ELF-1 (cell line): Measurements from ENCODE around the gene DDX27.
"Not testable (repeated sequence)": the region's sequence is repeated elsewhere in the genome, so short reads cannot be mapped to it uniquely, and the experiment has no call there.

Source experiments
- DNase-seq: peaks from one replicate; pipeline ENCODE4 v3.0.0-alpha.2; 2016; ENCODE audit warnings: low read depth, low spot score

The DDX27 gene

GRCh38 chr20:49207076-49207475 is 12.1 kb upstream of the DDX27 start:
- peak; percentile 57 for DNase-seq

- DNase-seq, result no peak
Observed at GRCh38 chr20:49210101-49210756, 9.0 kb upstream of the DDX27 start.

- DNase-seq, result no peak
Observed at GRCh38 chr20:49210757-49211110, 8.5 kb upstream of the DDX27 start.

- DNase-seq, result no peak
Observed at GRCh38 chr20:49214571-49214970, 4.6 kb upstream of the DDX27 start.

GRCh38 chr20:49215232-49215631 is 4.0 kb upstream of the DDX27 start:
- DNase-seq, result no peak

- peak; percentile 95 for DNase-seq
Observed at GRCh38 chr20:49216991-49217578, 2.1 kb upstream of the DDX27 start.

- DNase-seq, result not testable (repeated sequence)
Observed at GRCh38 chr20:49218739-49219090, 501 bp upstream of the DDX27 start.

GRCh38 chr20:49219924-49220831 is 962 bp downstream of the DDX27 start:
- no peak for DNase-seq

GRCh38 chr20:49225896-49226295 is 6.7 kb downstream of the DDX27 start:
- DNase-seq, result no peak

GRCh38 chr20:49228676-49229075 is 9.5 kb downstream of the DDX27 start:
- no peak for DNase-seq

GRCh38 chr20:49229381-49229780 is 10.2 kb downstream of the DDX27 start:
- no peak for DNase-seq

GRCh38 chr20:49230021-49230420 is 10.8 kb downstream of the DDX27 start:
- DNase-seq, result peak; percentile 79

- peak; percentile 96 for DNase-seq
Observed at GRCh38 chr20:49230561-49231133, 11.4 kb downstream of the DDX27 start.

GRCh38 chr20:49231471-49231870 is 12.3 kb downstream of the DDX27 start:
- DNase-seq, result no peak

- no peak for DNase-seq
Observed at GRCh38 chr20:49233226-49233625, 14.0 kb downstream of the DDX27 start.

GRCh38 chr20:49234831-49235230 is 15.6 kb downstream of the DDX27 start:
- DNase-seq, result no peak

- no peak for DNase-seq
Observed at GRCh38 chr20:49236301-49236700, 17.1 kb downstream of the DDX27 start.

- DNase-seq, result no peak
Observed at GRCh38 chr20:49237531-49237930, 18.3 kb downstream of the DDX27 start.

- DNase-seq, result peak; percentile 40
Observed at GRCh38 chr20:49245921-49246740, 26.9 kb downstream of the DDX27 start.

GRCh38 chr20:49247169-49247723 is 28.0 kb downstream of the DDX27 start:
- DNase-seq, result no peak

- DNase-seq, result no peak
Observed at GRCh38 chr20:49247792-49248191, 28.6 kb downstream of the DDX27 start.
